Measurements from ENCODE around the gene SCG5. TPM values are rescaled to one million over a fixed set of nuclear protein-coding genes. Genes with fewer than 3 reads are reported as not detected.

The SCG5 gene
- total and polyA plus RNA-seq, 2 donors from 2014 or later = 1.3 to 1.6 TPM

GRCh38 chr15:32688151-32688639 lies 46.7 kb downstream of the SCG5 start:
- no peak overlapping the region for H3K27ac ChIP-seq (ENCODE audit: low read depth in 2 of 2, low read length in 2 of 2)
- H3K36me3 ChIP-seq (ENCODE audit: control insufficient read depth in 2 of 3, insufficient read depth in 3 of 3, low read length in 3 of 3) = no peaks in the 10 kb centered on the region
- H3K9me3 ChIP-seq (ENCODE audit: control insufficient read depth in 2 of 3, insufficient read depth in 1 of 3, low read length in 3 of 3) = no peaks in the 10 kb centered on the region
- no peaks in the 10 kb centered on the region for H3K4me1 ChIP-seq (ENCODE audit: control insufficient read depth in 2 of 3, insufficient read depth in 2 of 3, low read depth in 1 of 3, low read length in 3 of 3)
- H3K9ac ChIP-seq (ENCODE audit: low read length in 3 of 3) = no peak overlapping the region
- H3K4me3 ChIP-seq (ENCODE audit: low read length in 3 of 3) = no peak overlapping the region
- no peak for FAIRE-seq
- no peak for TF ChIP-seq CTCF (IDR thresholded peaks at IDR 0.05; ENCODE audit: borderline replicate concordance, extremely low read depth, insufficient read depth)
- no peaks in the 10 kb centered on the region for H3K27me3 ChIP-seq (ENCODE audit: control insufficient read depth, insufficient read depth, low read length)
- intact Hi-C loops (cut with DNase I) = no loop called here
- DNase-seq = peak in 1 of 5 donors; percentile 29

GRCh38 chr15:32690941-32691688 lies 49.6 kb downstream of the SCG5 start:
- no peak overlapping the region for H3K9ac ChIP-seq (ENCODE audit: low read length in 3 of 3)
- no peak overlapping the region for H3K27ac ChIP-seq (ENCODE audit: low read depth in 2 of 2, low read length in 2 of 2)
- intact Hi-C loops (cut with DNase I) = no loop called here
- H3K36me3 ChIP-seq (ENCODE audit: control insufficient read depth in 2 of 3, insufficient read depth in 3 of 3, low read length in 3 of 3) = no peaks in the 10 kb centered on the region
- FAIRE-seq (no peak), DNase-seq (no peak)
- H3K9me3 ChIP-seq (ENCODE audit: control insufficient read depth in 2 of 3, insufficient read depth in 1 of 3, low read length in 3 of 3) = no peaks in the 10 kb centered on the region
- no peak for TF ChIP-seq CTCF (IDR thresholded peaks at IDR 0.05; ENCODE audit: borderline replicate concordance, extremely low read depth, insufficient read depth)
- no peaks in the 10 kb centered on the region for H3K4me1 ChIP-seq (ENCODE audit: control insufficient read depth in 2 of 3, insufficient read depth in 2 of 3, low read depth in 1 of 3, low read length in 3 of 3)
- no peak overlapping the region for H3K4me3 ChIP-seq (ENCODE audit: low read length in 3 of 3)
- no peaks in the 10 kb centered on the region for H3K27me3 ChIP-seq (ENCODE audit: control insufficient read depth, insufficient read depth, low read length)

- H3K36me3 ChIP-seq (ENCODE audit: control insufficient read depth in 2 of 3, insufficient read depth in 3 of 3, low read length in 3 of 3) = no peaks in the 10 kb centered on the region
- no peak for DNase-seq
- no peaks in the 10 kb centered on the region for H3K9me3 ChIP-seq (ENCODE audit: control insufficient read depth in 2 of 3, insufficient read depth in 1 of 3, low read length in 3 of 3)
- H3K27ac ChIP-seq (ENCODE audit: low read depth in 2 of 2, low read length in 2 of 2) = no peak overlapping the region
- intact Hi-C loops (cut with DNase I) = no loop called here
- H3K4me1 ChIP-seq (ENCODE audit: control insufficient read depth in 2 of 3, insufficient read depth in 2 of 3, low read depth in 1 of 3, low read length in 3 of 3) = no peaks in the 10 kb centered on the region
- H3K27me3 ChIP-seq (ENCODE audit: control insufficient read depth, insufficient read depth, low read length) = no peaks in the 10 kb centered on the region
- no peak overlapping the region for H3K9ac ChIP-seq (ENCODE audit: low read length in 3 of 3)
- FAIRE-seq = no peak
- no peak for TF ChIP-seq CTCF (IDR thresholded peaks at IDR 0.05; ENCODE audit: borderline replicate concordance, extremely low read depth, insufficient read depth)
- H3K4me3 ChIP-seq (ENCODE audit: low read length in 3 of 3) = no peak overlapping the region
These were observed 50.2 kb downstream of the SCG5 start for GRCh38 chr15:32691689-32692038.
